Hematopoietic multipotent progenitor cell treated with erythropoietin and hydrocortisone succinate and interleukin-3 and kit ligand, for 15 days (in vitro differentiated cells): Measurements from ENCODE around the gene SNRNP25.
"Not testable (repeated sequence)": the region's sequence is repeated elsewhere in the genome, so short reads cannot be mapped to it uniquely, and the experiment has no call there.

ENCODE experiments used
- DNase-seq: peaks from one replicate; pipeline ENCODE4 v3.0.0-alpha.2; 2015; ENCODE audit warnings: low spot score

The SNRNP25 gene

DNA sequence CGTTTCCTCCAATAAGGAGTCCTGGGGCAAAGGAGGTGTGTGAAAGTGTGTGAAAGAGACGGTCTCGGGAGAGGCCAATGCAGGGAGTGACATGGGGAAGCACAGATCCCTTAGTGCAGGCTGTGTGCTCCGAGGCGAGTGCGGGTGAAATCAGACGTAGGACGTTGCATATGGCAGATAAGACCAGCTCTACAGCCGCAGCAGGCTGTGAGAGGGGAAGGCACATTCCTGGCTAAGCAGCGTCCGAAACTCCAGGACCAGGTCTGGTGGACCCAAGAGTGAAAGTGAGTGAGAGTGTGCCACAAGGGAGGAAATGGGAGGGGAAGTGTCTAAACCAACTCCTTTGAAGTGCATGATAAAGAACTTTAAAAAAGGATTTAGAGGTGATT, 11.6 kb upstream of the SNRNP25 start:
- no peak for DNase-seq

DNA sequence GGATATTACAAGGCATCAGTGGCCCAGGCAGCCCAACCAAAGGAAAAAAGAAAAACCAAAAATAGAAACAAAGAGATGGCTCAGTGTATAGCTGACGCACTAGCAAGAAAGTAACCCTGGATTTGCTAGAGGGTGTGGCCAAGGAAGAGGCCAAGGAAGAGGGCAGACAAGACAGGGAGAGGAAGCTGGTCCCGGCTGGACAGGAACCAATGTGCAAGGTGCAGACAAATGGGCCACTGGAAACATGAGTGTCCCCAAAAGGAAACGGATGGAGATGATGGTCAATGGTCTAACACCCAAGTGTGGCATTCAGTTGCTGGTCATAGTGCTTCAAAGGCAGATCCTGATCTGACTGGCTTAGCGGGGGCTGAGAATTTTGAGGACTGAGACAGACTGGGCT, 10.9 kb upstream of the SNRNP25 start:
- no peak for DNase-seq

DNA sequence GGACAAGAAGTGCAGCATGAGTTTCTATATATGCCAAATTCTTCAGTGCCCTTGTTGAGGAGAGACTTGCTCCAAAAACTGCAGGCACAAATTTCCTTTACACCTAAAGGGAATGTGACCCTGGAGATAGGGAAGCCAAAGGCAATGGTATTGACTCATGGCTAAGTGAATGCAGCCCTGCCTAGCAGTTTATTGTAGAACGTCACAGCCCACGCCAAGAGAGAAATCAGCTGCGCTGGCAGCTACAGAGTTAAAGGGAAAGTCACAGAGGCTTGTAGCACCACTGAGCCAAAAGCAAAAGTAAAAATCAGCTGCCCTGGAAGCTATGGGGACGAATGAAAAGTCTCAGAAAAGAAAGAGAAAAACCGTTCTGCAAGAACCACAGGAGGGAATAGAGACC, 10.3 kb upstream of the SNRNP25 start:
- DNase-seq, result no peak

DNA sequence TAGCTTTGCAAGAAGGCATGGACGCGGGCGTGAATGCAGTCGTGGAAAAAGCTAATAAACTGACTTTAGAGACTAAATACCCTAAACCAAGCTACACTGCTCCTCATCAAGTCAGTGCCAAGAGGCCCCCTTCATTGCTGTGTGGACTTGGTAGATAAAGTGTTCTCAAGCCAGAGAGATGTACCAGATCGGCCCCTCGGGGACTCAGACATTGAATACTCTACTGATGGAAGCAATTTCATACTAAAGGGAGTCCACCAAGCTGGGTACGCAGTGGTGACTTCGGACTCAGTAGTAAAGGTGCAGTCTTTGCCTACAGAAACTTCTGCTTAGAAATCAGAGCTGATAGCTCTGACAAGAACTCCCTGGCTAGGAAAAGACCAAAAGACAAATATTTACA, 9.0 kb upstream of the SNRNP25 start:
- DNase-seq, result no peak

DNA sequence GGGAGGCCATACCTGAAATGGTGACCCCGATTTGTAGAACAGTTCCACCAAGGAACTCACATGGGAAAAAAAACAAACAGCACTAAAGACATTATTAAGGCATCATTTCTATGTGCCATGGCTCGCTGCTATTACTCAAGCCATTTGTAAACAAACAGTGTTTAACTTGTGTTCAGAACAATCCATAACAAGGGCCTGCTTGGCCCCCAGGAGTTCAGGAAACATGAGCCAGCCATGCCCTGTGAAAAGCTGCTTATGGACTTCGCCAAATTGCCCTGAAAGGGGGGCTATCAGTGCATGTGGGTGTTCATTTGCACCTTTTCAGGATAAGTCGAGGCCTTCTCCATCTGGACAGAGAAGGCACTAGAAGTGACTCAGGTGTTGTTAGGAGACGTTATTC, 8.2 kb upstream of the SNRNP25 start:
- DNase-seq, result no peak

DNA sequence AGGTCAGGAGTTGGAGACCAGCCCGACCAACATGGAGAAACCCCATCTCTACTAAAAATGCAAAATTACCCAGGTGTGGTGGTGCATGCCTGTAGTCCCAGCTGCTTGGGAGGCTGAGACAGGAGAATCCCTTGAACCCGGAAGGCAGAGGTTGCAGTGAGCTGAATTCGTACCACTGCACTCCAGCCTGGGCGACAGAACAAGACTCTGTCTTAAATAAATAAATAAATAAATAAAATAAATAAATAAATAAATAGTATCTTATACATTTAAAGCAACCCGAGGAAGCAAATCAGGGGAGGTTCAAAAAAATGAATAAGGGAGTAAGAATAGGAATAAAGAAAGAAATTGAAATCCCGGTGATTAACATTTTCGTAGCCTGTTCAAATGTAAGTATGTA, 7.1 kb upstream of the SNRNP25 start:
- not testable (repeated sequence) for DNase-seq

DNA sequence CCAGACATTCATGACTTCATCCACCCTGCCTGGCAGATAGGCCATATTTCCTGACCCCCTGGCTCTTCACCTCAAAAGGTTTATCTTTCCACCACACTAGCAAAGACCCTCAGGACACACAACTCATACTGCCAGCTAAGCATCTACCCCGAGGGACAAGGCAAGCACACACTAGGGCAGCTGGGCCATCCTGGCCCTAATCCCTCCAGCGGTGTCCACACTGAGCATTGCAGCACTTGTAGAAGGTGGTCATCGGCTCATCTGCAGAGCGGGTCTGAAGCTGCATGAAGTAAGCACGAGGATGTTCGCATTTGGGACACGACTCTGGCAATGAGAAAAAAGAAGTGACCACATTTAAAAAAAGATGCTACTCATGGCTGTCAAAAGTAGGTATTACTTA, 6.4 kb upstream of the SNRNP25 start:
- DNase-seq, result no peak

DNA sequence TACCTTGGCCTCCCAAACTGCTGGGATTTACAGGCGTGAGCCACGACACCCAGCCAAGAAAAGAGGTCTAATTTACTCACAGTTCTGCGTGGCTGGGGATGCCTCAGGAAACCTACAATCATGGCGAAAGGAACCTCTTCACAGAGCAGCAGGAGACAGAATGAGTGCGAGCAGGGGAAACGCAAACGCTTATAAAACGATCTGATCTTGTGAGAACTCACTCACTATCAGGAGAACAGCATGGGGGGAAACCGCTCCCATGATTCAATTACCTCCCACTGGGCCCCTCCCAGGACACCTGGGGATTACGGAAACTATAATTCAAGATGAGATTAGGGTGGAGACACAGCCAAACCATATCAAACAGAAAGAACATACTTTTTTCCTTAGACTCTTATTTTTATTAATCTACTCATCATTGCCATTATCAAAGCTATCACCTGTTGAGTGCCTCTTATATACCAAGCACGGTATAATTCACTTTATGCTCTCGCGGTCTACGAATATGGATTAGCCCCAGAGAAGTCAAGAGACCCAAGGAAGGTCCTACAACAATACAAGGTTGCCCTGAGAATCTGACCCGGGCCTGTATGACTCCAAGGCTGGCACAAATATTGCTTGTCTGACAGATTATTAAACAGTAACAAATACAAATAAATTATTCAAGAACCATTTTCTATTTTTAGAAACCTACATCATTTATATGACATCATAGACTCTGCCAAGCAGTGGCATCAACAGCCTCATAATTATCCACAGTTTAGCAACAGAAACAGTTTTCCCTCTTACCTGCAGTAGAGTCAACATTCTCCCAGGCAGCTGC, 2.6 kb upstream of the SNRNP25 start:
- DNase-seq, result no peak

DNA sequence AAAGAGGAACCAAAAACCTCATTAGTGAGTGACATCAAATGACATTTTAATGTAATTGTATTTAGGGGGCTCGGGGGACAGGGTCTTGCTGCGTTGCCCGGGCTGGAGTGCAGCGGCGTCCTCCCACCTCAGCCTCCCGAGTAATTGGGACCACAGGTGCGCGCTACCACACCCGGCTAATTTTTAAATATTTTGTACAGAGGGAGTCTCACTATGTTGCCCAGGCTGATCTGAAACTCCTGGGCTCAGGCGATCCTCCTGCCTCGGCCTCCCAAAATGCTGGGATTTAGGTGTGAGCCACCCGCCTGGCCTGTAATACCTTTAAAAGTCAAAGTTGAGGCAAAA, 581 bp downstream of the SNRNP25 start:
- DNase-seq, result no peak

DNA sequence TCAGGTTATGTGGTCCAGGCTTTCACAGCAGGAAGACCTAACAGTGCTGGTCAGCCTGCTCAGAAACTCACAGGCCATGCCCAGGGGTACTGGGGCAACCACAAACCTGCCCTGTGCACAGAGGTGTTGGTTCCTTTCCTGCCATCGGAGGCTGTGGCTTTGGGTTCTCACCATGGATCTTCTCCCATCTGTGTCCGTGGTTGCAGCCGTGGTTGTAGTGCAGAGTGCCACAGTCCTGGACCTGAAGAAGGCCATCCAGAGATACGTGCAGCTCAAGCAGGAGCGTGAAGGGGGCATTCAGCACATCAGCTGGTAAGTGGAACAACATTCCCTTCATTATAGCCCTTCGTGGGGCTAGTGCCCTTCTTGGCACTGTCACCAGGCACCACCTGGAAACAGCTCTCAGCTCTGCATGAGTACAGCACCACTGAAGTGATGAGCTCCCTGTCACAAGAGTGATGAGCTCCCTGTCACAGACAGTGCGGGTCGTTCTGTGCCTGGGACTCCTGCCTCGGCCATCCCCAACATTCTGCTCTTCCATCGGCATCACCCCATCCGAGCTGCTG, 2.0 kb downstream of the SNRNP25 start:
- DNase-seq, result no peak

DNA sequence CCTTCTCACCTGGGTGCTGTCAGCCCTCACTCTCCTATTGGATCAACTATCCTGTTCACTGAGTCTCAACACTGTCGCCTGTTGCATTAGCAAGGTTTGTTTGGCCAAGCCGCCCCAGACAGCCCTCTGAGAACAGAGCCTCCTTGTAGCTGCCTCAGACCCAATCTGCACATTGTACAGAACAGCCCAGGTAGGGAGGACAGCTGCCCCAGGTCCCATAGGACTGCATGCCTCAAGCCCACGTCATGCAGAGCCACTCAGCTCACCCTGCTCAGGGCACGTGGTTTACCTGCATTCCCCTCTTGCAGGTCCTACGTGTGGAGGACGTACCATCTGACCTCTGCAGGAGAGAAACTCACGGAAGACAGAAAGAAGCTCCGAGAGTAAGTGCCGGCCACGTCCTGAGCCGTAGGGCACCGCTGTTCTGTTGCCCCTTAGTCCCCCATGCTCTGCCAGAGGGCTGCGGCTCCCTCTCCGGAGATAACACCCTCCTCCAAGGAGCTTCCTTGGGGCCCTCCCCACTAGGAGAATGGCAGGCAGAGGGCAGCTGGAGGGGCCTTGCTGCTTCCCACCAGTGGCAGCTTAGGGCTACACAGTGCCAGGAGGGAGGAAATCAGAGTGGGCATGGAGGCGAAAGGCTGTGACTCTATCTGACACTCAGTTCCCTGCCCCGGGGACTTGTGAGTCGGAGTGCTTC, 2.8 kb downstream of the SNRNP25 start:
- DNase-seq, result no peak

DNA sequence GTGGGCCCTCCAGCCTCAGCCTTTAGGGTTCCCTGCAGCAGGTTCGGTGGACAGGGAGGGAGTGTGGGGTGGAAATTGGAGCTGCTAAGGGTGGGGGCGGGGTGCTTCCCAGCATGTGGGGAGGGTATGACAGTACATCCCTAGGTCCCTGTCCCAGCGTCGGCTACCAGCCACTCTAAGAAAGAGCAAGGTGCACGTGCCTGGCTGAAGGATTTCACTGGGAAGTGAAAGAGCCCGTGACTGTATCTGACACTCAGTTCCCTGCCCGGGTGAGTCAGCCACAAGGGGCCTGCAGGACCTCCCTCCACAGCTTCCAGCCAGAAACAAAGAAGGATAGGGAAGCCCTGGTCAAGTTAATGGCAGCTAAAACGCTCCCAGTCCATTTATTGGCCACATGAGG, 4.1 kb downstream of the SNRNP25 start:
- no peak for DNase-seq

DNA sequence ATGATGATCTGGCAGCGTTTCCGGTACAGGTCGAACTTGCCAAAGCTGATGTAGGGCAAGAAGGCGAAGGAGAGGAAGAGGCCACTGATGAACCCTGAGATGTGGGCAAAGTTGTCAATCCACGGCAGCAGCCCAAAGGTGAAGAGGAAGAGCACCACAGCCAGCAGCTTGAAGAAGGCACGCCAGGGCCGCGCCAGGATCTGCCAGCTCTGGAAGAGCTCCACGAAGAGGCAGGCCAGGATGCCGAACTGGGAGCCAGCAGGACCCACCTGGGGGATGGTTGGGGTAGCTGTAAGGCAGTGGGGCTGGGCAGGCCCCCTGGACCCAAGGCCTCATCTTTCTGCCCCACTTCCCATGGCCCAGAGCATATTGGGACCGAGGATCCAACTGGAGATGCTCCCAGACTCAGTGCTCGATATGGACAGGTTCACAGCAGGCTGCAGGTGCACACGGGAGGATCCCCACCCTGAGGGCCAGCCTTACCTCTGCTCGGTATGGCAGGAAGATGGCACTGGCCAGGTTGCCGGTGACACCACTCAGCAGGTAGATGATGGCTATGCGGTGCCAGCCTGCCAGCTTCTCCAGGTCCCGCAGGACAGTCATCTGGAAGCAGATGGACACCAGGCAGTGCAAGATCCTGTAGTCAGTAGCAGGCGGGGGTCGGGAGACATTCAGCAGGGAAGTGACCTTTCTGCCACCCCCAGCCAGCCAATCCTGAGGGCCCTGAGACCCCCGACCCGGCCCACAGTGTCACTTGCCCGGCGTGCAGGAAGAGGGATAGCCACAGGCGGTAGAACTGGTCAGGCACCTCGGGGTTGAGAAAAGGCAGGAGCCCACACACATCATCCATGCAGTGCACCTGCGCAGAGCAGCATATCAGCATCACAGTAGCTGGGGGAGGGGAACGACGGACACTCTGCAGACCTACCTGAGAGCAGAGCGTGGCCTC, 5.1 kb downstream of the SNRNP25 start:
- no peak for DNase-seq

DNA sequence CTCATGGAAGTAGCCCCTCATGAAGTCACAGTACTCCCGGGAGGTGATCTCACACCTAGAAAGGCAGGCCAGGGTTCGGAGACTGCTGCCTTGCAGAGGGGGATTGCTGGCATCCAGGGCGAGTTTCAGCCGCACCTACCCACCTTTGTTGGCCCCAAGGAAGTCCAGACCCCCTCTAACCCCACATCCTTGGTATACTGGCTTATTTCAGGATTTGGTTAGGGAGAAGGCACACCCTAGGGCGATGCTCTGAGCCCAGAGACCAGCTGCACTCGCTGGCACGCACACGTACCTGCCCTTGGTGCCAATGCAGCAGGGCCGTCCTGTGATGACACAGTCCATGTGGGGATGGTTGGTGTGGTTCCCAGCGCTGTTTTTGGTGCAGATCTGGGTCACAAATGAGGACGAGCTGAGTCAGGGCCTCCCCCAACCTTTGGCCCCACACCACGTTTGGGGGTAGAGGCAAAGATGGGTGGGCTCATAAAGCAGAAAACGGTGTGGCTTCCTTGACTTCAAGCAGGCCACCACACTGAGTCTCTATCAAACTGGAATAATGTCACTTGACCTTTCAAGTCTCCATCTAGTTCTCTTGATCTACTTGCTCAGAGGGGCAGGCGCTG, 5.9 kb downstream of the SNRNP25 start:
- no peak for DNase-seq

DNA sequence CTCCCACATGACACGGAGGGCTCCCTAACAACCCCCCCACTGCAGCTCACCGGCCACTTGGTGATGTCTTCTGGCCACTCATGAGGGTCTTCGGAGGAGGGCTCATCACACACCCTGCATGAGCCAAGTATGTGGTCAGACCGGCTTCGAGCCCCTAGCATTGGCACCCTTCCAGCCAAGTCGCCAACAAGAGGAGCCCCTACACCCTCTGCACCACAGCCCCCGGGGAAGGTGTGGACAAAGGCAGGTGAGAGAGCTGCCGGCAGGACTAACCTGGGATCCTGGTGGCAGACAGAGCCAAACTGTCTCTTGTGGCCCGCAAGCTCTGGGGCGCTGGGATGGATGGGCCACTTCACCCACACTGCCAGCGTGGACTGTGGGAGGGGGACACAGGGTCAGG, 6.5 kb downstream of the SNRNP25 start:
- no peak for DNase-seq

DNA sequence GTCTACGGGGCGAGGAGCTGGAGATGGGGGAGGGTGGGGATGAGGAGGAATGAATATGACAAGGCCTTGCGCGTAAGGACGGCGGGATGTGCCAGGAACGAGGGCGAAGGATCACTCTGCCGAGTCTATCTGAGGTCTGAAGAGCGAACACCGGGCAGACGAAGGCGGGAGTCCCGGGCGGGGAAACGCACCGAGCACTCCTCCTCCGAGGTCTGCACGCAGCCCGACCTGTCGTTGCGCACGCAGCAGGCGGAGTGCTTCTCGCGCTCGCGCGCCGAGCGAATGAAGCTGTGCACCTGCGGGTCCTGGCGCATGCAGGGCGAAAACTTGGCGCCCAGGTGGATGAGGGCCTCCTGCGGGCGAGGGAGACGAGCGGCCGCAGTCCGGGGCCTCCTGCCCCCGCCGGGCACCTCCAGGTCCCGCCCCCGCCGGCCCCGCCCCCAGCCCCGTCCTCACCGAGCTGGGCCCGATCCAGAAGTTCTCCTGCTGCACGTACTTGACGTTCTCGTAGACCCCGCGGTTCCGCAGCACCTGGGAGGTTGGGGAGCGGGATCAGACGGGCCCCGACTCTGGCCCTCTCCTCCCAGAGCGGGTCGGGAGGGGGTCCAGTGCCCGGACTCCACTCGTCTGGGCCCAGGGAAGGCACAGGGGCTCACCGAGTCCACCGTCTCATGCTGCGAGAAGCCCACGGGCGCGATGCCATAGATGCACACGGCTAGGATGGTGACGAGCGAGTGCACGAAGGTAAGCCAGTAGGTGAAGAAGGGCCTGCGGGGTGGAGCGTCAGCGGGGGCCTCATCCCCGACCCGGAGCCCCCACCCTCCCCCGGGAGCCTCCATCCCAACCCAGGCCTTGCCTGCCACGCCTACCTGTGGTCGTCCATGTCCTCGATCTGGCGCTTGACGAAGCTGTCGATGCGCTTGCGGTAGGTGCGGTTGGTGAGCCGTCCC, 7.6 kb downstream of the SNRNP25 start:
- no peak for DNase-seq

DNA sequence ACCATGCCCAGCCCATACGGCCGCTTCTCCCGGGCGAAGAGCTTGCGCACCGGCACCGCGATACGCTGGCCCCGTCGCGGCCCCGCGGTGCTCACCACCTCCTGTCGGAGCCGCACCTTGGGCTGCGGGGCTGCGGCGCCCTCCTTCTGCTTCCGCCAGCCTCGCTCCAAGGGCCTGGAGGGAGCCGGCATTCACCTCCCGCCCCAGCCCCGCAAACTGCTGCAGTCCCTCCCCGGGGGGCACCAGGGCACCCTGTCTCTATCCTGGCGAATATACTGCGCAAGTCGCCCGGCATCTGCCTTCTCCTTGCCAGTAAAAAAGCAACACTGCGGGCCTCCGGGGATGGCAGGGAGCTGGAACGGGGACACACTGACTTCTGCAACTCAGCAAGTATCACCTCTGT, 8.3 kb downstream of the SNRNP25 start:
- no peak for DNase-seq

DNA sequence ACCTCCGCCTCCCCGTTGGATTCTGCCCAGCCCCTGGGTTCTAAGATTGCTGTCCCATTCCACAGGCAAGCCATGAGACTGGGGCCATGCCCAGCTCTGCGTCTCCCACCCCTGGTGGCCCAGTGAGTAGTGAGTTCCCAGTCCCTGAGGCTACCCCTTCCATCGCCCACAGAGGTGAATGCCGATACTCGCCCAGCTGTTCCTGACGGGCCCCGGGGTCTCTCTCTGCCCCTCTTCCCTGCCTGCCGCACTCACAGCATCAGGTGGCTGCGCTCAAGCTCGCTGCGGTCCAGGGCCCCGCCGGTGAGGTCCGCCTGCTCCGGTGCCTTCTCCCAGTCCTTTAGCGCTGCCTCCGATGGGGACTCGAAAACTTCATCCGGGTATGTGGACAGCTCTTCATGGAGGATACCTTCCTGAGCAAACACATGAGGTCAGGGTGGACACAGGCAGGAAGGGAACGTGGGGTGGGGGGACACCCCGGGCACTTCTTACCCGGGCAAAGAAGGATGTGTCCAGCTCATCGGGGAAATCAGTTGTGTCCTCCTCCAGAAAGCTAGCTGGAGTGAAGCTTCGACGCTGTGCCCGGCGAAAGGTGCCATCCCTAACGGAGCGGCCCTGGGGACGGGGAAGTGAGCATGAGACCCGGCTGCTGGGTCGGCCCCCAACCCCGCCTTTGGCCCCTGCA, 8.8 kb downstream of the SNRNP25 start:
- no peak for DNase-seq

DNA sequence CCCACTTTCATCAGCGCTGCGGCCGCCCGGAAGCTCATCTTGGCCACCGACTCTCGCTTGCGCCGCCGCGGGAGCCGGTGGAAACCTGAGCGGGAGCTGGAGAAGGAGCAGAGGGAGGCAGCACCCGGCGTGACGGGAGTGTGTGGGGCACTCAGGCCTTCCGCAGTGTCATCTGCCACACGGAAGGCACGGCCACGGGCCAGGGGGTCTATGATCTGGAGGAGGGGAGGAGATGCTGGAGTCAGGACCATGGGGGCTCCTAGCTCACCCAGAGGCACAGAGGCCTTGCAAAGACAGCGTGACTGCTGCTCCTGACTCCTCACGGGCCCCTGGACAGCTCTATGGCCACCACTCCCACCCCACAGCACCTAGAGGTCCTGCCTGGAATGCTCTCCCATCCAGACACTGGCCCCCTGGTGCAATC, 9.4 kb downstream of the SNRNP25 start:
- no peak for DNase-seq

DNA sequence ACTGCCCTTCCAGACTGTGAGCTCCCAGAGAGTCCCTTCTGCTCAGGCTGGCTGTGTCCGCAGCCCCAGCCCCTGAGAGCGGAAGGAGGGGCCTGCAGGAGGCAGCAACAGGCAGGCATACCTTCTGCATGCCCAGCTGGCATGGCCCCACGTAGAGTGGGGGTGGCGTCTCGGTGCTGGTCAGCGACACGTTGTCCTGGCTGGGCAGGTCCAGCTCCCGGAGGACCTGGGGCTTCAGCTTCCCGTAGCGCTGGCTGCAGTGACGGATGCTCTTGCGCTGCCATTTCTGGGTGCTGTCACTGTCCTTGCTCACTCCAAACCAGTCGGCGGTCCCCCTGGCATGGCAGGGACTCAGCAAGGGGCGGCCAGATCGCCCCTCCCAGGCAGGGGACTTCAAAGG, 9.8 kb downstream of the SNRNP25 start:
- DNase-seq, result no peak
